Omental fat pad (tissue), 4 donors: ENCODE data around the gene ZSCAN9. TPM values are rescaled to one million over a fixed set of nuclear protein-coding genes. Genes with fewer than 3 reads are reported as not detected.

ENCODE experiments used
- ATAC-seq: fragments of 150-250 bp; one replicate; pipeline ENCODE4 v1.9.1; 2016; ENCODE audit warnings: mild to moderate bottlenecking, moderate library complexity; ENCODE audit not compliant: low FRiP score
- DNase-seq: peaks from one replicate; pipeline ENCODE4 v3.0.0-alpha.2; 2019; ENCODE audit warnings: low spot score
- CTCF ChIP-seq, 3 donors: fragments of 450-650 bp; IDR thresholded peaks; one replicate each; pipeline ENCODE4 v1.5.1; 2016 to 2017; ENCODE audit warnings: antibody characterized with exemption in 3 of 3, mild to moderate bottlenecking in 3 of 3, moderate library complexity in 2 of 3
- total RNA-seq, 4 donors: library from RNA; depleted of rRNA; stranded (reverse); fragments of >200 nt; gene quantifications; one replicate each; pipeline ENCODE4 v1.1.0, GENCODE V29; 2016

ZSCAN9 gene
- total RNA-seq, 4 donors from 2014 or later, result 6.3 to 16.6 (median 12.2) TPM

GRCh38 chr6:28220257-28221133, 4.6 kb upstream of the ZSCAN9 start:
- DNase-seq, result no peak
- no peak for TF ChIP-seq CTCF (IDR thresholded peaks at IDR 0.05)
- ATAC-seq, result no peak

GRCh38 chr6:28224131-28225055, 682 bp upstream of the ZSCAN9 start:
- DNase-seq (no peak), ATAC-seq (peak; percentile 8)
- TF ChIP-seq CTCF (IDR thresholded peaks at IDR 0.05), result no peak

- DNase-seq (no peak), ATAC-seq (no peak)
Observed at GRCh38 chr6:28226460-28226859, 1.4 kb downstream of the ZSCAN9 start.

GRCh38 chr6:28232785-28233184, 7.7 kb downstream of the ZSCAN9 start:
- TF ChIP-seq CTCF (IDR thresholded peaks at IDR 0.05), result no peak

More at GRCh38 chr6:28226460-28226859, 1.4 kb downstream of the ZSCAN9 start:
- TF ChIP-seq CTCF (IDR thresholded peaks at IDR 0.05), result no peak

GRCh38 chr6:28235912-28236452, 10.9 kb downstream of the ZSCAN9 start:
- ATAC-seq, result no peak
- TF ChIP-seq CTCF (IDR thresholded peaks at IDR 0.05), result no peak
- DNase-seq, result no peak

More at GRCh38 chr6:28232785-28233184, 7.7 kb downstream of the ZSCAN9 start:
- DNase-seq, result no peak
- no peak for ATAC-seq

- ATAC-seq (no peak), DNase-seq (no peak)
- no peak for TF ChIP-seq CTCF (IDR thresholded peaks at IDR 0.05)
Observed at GRCh38 chr6:28239636-28240035, 14.6 kb downstream of the ZSCAN9 start.
